HUES64 (cell line): ENCODE data around the gene RFC1. TPM values are rescaled to one million over a fixed set of nuclear protein-coding genes. Genes with fewer than 3 reads are reported as not detected.
A peak's percentile ranks its signal among the peaks of the same experiment; 100 is the strongest.
"Not testable (repeated sequence)": the region's sequence is repeated elsewhere in the genome, so short reads cannot be mapped to it uniquely, and the experiment has no call there.

ENCODE experiments used
- H3K27ac ChIP-seq: 2 replicates; pipeline ENCODE4 v1.7.0; 2013; ENCODE audit warnings: low read depth, low read length, inconsistent platforms
- H3K27me3 ChIP-seq: 2 replicates; pipeline ENCODE4 v1.6.1; 2013; ENCODE audit warnings: mild to moderate bottlenecking, low read length; ENCODE audit not compliant: insufficient read depth
- H3K36me3 ChIP-seq: 2 replicates; pipeline ENCODE4 v1.6.1; 2013; ENCODE audit warnings: mild to moderate bottlenecking, low read length; ENCODE audit not compliant: insufficient read depth
- H3K4me1 ChIP-seq: 2 replicates; pipeline ENCODE4 v1.6.1; 2013; ENCODE audit warnings: mild to moderate bottlenecking, low read length, moderate library complexity; ENCODE audit not compliant: insufficient read depth
- H3K4me3 ChIP-seq: 2 replicates; pipeline ENCODE4 v1.5.1; 2013; ENCODE audit warnings: mild to moderate bottlenecking, low read length, moderate library complexity
- H3K9ac ChIP-seq: 2 replicates; pipeline ENCODE4 v1.6.1; 2013; ENCODE audit warnings: mild to moderate bottlenecking, low read depth, low read length
- H3K9me3 ChIP-seq: 2 replicates; pipeline ENCODE4 v1.6.1; 2013; ENCODE audit warnings: low read depth, low read length; ENCODE audit not compliant: insufficient read depth
- WGBS: fragments of 150-250, 120-280 bp; methylation state at CpG from one replicate; pipeline ENCODE4 v1.1.7; 2013; ENCODE audit warnings: missing lambda C conversion rate; 5-methylcytosine and 5-hydroxymethylcytosine counted together
- polyA plus RNA-seq, 2 experiments: library from polyadenylated mRNA; stranded (reverse); fragments of 50-300 nt; gene quantifications; one replicate each; pipeline ENCODE4 v1.2.3, GENCODE V29; 2013

RFC1 gene, protein sequence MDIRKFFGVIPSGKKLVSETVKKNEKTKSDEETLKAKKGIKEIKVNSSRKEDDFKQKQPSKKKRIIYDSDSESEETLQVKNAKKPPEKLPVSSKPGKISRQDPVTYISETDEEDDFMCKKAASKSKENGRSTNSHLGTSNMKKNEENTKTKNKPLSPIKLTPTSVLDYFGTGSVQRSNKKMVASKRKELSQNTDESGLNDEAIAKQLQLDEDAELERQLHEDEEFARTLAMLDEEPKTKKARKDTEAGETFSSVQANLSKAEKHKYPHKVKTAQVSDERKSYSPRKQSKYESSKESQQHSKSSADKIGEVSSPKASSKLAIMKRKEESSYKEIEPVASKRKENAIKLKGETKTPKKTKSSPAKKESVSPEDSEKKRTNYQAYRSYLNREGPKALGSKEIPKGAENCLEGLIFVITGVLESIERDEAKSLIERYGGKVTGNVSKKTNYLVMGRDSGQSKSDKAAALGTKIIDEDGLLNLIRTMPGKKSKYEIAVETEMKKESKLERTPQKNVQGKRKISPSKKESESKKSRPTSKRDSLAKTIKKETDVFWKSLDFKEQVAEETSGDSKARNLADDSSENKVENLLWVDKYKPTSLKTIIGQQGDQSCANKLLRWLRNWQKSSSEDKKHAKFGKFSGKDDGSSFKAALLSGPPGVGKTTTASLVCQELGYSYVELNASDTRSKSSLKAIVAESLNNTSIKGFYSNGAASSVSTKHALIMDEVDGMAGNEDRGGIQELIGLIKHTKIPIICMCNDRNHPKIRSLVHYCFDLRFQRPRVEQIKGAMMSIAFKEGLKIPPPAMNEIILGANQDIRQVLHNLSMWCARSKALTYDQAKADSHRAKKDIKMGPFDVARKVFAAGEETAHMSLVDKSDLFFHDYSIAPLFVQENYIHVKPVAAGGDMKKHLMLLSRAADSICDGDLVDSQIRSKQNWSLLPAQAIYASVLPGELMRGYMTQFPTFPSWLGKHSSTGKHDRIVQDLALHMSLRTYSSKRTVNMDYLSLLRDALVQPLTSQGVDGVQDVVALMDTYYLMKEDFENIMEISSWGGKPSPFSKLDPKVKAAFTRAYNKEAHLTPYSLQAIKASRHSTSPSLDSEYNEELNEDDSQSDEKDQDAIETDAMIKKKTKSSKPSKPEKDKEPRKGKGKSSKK
- 44.7 TPM for polyA plus RNA-seq (2013, experiment 1 of 2)
- polyA plus RNA-seq (2013, experiment 2 of 2) = 52.0 TPM

DNA sequence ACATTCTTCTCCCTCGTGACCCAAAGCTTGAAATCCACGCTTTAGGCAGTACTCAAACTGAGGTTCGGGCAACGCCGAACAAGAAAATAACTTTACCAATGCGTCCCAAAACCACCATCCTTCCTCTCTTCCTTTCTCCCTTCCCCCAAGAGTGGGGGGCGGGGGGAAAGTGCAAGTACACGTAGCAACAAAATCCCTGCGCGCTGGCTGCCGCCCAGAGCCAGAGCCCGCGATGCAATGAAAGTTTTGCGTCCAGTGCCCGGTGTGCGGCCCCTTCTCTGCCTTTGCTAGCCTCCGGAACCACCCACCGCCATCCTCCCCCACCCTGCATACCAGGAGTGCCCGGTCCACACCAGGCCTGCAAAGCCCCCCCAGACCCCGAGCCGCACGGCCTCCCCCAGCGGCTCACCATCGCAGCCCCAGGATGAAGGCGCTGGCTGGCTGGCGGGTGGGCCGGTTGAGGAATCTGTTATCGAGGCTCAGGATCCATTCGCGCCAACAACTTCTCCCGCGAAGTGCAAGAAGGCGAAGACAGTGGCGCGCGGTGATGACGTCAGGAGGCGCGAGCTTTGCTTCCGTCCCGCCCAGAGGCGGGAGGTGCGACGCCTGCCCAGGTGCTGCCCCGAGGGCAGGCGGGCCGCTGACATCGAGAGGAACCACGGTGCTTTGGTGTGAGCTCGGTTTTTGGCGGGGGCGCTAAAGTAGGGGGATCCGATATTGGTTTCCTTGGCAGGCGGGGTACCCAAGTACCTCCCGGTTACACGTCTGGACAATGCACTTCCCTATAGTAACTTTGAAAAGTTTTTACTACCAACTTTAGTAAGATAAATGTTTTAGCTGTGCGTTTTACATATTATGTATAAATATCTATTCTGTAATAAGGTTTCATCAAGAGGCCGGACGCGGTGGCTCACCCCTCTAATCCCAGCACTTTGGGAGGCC, at the start of gene RFC1:
TSS of gene RFC1 (minus strand) at position 533 of the 942 bp plus-strand sequence. CDS start at position 412, 121 bp downstream.
- 0 out of 2 replicates have a peak, but pooled peaks cover 4% of the 10 kb centered on the region for H3K9me3 ChIP-seq
- peak within 1 kb of the TSS; percentile 80 for H3K4me3 ChIP-seq
- H3K9ac ChIP-seq = peak within 1 kb of the TSS; percentile 94
- peaks cover 7% of the 10 kb centered on the region; the same call in 1 of the 2 replicates for H3K4me1 ChIP-seq
- H3K27ac ChIP-seq = peak within 1 kb of the TSS; percentile 94
- H3K27me3 ChIP-seq = peaks cover 14% of the 10 kb centered on the region; the same call in 1 of the 2 replicates
- no peaks in the 10 kb centered on the region for H3K36me3 ChIP-seq
- 6% methylated on average over 57 of the region's 60 CpGs for WGBS

DNA sequence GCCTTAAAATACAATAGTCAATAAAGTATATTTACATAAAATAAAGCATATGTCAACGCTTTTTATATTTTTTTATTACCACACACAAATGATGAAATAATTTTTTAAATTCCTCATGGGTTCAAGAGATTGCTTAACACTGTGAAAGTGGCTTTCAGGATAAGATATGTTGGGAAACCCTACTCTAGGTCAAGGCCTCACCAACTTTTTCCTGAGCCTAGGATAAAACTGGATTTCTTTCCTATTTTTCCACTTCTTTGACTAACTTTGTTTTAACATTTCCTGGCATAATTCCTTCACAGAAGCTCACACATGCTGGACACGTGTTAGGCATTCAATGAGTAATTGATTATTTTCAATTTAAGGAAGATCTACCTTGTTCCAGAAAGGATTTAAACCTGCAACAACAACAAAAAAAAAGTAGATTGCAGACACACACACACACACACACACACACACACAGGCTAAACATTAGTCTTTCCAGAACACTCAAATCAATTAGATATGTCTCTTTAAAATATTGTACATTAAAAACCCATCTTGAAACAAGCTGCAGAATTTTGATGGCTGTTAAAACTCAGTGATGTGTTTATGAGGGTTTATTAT, 49.6 kb upstream of the RFC1 start:
- Histone ChIP-seq H3K4me3 (no peak overlapping the region), H3K4me1 (no peaks in the 10 kb centered on the region), H3K9ac (no peak overlapping the region), H3K27ac (no peak overlapping the region), H3K9me3 (no peaks in the 10 kb centered on the region), H3K27me3 (no peaks in the 10 kb centered on the region), H3K36me3 (no peaks in the 10 kb centered on the region)
- 100% methylated on average over 1 of the region's 2 CpGs for WGBS

DNA sequence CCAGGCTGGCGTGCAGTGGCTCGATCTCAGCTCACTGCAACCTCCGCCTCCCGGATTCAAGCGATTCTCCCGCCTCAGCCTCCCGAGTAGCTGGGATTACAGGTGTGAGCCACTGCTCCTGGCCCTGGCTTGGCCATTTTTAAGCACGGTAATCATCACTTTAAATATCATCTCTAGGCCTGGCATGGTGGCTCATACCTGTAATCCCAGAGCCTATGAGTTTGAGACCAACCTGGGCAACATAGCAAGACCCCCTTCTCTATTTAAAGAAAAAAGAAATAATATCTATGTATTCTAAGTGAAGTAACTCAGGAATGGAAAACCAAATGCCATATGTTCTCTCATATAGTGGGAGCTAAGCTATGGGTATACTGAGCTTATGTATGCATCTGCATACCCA, 45.4 kb upstream of the RFC1 start:
- H3K27ac ChIP-seq, H3K9ac ChIP-seq, H3K4me3 ChIP-seq, H3K36me3 ChIP-seq, H3K9me3 ChIP-seq, H3K27me3 ChIP-seq, H3K4me1 ChIP-seq: not testable (repeated sequence)
- WGBS = 89% methylated on average over 8 of the region's 8 CpGs

DNA sequence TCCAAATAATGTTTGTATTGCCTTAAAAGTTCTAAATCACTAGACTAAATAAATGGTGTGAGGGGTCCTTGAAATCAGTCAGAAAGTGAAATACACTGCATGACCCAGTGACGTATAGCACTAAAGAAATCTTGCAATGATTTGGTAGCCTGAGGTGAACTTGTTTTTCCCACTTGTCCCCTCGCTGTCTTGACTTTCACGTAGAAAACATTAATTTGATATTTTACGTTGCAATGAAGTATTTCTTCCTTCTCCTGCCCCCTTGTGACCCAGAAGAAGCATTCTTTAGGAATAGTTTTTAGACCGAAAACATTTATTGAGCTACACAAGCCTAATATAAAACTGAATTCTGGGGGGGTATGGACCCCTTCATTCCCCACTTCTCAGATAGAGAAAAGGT, 44.3 kb upstream of the RFC1 start:
- H3K9me3 ChIP-seq = no peaks in the 10 kb centered on the region
- no peaks in the 10 kb centered on the region; the same call in 1 of the 2 replicates for H3K27me3 ChIP-seq
- H3K4me3 ChIP-seq = no peak overlapping the region
- no peaks in the 10 kb centered on the region for H3K4me1 ChIP-seq
- no peaks in the 10 kb centered on the region for H3K36me3 ChIP-seq
- 84% methylated on average over 4 of the region's 5 CpGs for WGBS
- H3K27ac ChIP-seq = no peak overlapping the region
- H3K9ac ChIP-seq = no peak overlapping the region

DNA sequence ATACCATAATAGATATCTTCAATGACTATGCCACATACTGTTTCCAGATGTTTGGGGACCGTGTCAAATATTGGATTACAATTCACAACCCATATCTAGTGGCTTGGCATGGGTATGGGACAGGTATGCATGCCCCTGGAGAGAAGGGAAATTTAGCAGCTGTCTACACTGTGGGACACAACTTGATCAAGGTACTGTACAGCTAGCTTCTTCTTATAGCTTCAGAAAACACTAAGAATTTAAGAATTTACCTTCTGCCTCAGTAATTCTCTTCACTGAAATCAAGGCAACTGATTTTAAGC, 41.4 kb upstream of the RFC1 start:
- Histone ChIP-seq H3K36me3 (no peaks in the 10 kb centered on the region), H3K27ac (no peak overlapping the region), H3K27me3 (no peaks in the 10 kb centered on the region; the same call in 1 of the 2 replicates), H3K9ac (no peak overlapping the region), H3K9me3 (no peaks in the 10 kb centered on the region), H3K4me3 (no peak overlapping the region), H3K4me1 (no peaks in the 10 kb centered on the region)
- WGBS = 83% methylated on average over 1 of the region's 1 CpG

DNA sequence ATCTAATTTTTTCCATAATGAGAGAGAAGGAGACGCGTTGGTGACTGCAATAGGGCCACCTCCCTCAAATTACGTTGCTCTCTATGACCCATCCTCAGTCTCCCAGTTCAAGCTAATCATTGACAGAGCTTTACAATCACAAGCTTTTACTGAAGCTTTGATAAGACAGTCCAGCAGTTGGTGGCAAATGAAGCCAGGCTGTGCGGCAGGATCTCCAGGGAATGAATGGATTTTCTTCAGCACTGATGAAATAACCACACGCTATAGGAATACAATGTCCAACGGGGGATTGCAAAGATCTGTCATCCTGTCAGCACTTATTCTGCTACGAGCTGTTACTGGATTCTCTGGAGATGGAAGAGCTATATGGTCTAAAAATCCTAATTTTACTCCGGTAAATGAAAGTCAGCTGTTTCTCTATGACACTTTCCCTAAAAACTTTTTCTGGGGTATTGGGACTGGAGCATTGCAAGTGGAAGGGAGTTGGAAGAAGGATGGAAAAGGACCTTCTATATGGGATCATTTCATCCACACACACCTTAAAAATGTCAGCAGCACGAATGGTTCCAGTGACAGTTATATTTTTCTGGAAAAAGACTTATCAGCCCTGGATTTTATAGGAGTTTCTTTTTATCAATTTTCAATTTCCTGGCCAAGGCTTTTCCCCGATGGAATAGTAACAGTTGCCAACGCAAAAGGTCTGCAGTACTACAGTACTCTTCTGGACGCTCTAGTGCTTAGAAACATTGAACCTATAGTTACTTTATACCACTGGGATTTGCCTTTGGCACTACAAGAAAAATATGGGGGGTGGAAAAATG, 40.8 kb upstream of the RFC1 start, which contains the start of gene KLB:
TSS of gene KLB (plus strand) at position 168 of the 821 bp plus-strand sequence. CDS start at position 188, 20 bp downstream.
- no peak within 1 kb of the TSS for H3K27ac ChIP-seq
- H3K4me1 ChIP-seq = no peaks in the 10 kb centered on the region
- no peaks in the 10 kb centered on the region; the same call in 1 of the 2 replicates for H3K27me3 ChIP-seq
- H3K9me3 ChIP-seq = no peaks in the 10 kb centered on the region
- no peak within 1 kb of the TSS for H3K4me3 ChIP-seq
- WGBS = 86% methylated on average over 10 of the region's 12 CpGs
- H3K36me3 ChIP-seq = no peaks in the 10 kb centered on the region
- no peak within 1 kb of the TSS for H3K9ac ChIP-seq

DNA sequence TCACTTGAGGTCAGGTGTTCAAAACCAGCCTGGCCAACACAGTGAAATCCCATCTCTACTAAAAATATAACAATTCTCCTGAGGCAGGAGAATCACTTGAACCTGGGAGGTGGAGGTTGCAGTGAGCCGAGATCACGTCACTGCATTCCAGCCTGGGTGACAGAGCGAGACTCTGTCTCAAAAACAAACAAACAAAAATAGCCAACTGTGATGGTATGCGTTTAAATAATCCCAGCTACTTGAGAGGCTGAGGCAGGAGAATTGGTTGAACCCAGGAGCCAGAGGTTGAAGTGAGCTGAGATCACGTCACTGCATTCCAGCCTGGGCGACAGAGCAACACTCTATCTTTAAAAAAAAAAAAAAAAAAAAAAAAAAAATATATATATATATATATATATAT, 35.5 kb upstream of the RFC1 start:
- H3K4me1 ChIP-seq, H3K36me3 ChIP-seq, H3K9me3 ChIP-seq, H3K27me3 ChIP-seq, H3K4me3 ChIP-seq, H3K27ac ChIP-seq, H3K9ac ChIP-seq: not testable (repeated sequence)
- WGBS = 90% methylated on average over 3 of the region's 6 CpGs

DNA sequence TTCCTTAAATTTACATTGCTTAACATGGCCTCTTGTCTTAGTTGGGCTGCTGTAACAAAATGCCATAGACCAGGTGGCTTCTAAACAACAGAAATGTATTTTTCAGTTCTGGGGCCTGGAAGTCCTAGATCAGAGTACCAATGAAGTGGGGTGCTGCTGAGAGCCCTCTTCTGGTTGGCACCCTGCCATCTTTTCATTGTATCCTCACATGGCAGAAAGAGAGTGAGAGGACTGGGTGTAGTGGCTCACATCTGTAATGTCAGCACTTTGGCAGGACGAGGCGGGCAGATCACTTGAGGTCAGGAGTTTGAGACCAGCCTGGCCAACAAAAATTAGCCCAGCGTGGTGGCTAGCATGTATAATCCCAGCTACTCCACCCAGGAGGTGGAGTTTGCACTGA, 28.5 kb upstream of the RFC1 start:
- Histone ChIP-seq H3K9ac (no peak overlapping the region), H3K9me3 (no peaks in the 10 kb centered on the region), H3K27ac (no peak overlapping the region), H3K4me1 (no peaks in the 10 kb centered on the region), H3K4me3 (no peak overlapping the region), H3K27me3 (no peaks in the 10 kb centered on the region), H3K36me3 (no peaks in the 10 kb centered on the region)
- 88% methylated on average over 3 of the region's 3 CpGs for WGBS

DNA sequence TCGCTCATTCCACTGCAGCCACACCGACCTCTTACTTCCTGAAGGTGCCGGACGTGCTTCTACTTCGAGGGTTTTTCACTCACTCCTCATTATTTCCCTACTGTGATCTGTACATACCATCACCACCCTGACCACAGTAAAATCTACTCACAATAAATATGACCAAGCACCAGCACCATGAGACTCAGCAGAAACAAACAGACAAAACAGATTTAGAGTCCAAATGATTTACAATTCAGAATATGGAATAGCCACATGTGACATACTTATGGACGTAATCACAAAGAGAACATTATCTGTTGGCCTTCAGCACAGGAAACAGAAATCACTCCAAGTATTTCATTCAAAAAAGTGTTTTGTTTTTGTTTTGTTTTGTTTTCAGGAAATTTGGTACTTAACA, 24.4 kb upstream of the RFC1 start:
- Histone ChIP-seq H3K9me3 (no peaks in the 10 kb centered on the region), H3K4me1 (no peaks in the 10 kb centered on the region), H3K27ac (no peak overlapping the region), H3K27me3 (no peaks in the 10 kb centered on the region), H3K36me3 (no peaks in the 10 kb centered on the region), H3K9ac (no peak overlapping the region), H3K4me3 (no peak overlapping the region)
- WGBS = 91% methylated on average over 6 of the region's 6 CpGs
